ENCODE measurements around the gene EFCAB14.

DNA sequence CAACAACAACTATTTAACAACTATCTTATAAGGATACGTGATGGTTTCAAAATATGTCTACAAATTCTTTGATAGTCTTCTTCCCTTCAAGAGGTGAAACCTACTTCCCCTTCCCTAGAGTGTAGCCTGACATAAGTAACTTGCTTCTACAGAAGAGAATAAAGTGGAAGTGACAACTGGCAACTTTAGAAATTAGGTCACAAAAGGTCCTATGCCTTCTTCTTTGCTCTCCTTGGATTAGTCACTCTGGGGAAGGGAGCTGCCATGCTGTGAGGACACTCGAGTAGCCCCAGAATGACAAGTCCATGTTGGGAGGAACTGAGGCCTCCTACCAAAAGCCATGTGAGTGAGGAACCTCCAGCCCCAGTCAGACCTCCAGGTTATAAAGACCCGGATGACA, 19.2 kb downstream of the EFCAB14 start:
- TF ChIP-seq POLR2AphosphoS5 (IDR thresholded peaks at IDR 0.05; ENCODE audit: low read depth, low read length) = no peak
- TF ChIP-seq, protein P1, sequence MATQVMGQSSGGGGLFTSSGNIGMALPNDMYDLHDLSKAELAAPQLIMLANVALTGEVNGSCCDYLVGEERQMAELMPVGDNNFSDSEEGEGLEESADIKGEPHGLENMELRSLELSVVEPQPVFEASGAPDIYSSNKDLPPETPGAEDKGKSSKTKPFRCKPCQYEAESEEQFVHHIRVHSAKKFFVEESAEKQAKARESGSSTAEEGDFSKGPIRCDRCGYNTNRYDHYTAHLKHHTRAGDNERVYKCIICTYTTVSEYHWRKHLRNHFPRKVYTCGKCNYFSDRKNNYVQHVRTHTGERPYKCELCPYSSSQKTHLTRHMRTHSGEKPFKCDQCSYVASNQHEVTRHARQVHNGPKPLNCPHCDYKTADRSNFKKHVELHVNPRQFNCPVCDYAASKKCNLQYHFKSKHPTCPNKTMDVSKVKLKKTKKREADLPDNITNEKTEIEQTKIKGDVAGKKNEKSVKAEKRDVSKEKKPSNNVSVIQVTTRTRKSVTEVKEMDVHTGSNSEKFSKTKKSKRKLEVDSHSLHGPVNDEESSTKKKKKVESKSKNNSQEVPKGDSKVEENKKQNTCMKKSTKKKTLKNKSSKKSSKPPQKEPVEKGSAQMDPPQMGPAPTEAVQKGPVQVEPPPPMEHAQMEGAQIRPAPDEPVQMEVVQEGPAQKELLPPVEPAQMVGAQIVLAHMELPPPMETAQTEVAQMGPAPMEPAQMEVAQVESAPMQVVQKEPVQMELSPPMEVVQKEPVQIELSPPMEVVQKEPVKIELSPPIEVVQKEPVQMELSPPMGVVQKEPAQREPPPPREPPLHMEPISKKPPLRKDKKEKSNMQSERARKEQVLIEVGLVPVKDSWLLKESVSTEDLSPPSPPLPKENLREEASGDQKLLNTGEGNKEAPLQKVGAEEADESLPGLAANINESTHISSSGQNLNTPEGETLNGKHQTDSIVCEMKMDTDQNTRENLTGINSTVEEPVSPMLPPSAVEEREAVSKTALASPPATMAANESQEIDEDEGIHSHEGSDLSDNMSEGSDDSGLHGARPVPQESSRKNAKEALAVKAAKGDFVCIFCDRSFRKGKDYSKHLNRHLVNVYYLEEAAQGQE (IDR thresholded peaks at IDR 0.05; ENCODE audit: insufficient read depth in 1 of 2, low read depth in 2 of 2, low read length in 2 of 2) = no peak
- no peak for TF ChIP-seq TAF1 (IDR thresholded peaks at IDR 0.05; ENCODE audit: borderline replicate concordance, insufficient read depth, low read length)
- TF ChIP-seq SIN3A (IDR thresholded peaks at IDR 0.05; ENCODE audit: borderline replicate concordance, insufficient read depth, low read length) = no peak
- TF ChIP-seq FOXP2 (optimal IDR thresholded peaks at IDR 0.05; ENCODE audit: borderline replicate concordance, extremely low read depth, extremely low read length, insufficient read depth) = no peak

Data from PFSK-1 (cell line).